OCI-LY7 (cell line): ENCODE results near the gene LRIG1.

Experiments used
- CTCF ChIP-seq: fragments of 200-600 bp; sonication (generic); conservative IDR thresholded peaks from 2 replicates; pipeline ENCODE4 v1.5.1; 2014; ENCODE audit warnings: mild to moderate bottlenecking, antibody characterized with exemption, low read length, moderate library complexity, mixed read lengths
- EZH2phosphoT487 ChIP-seq: fragments of 200-600 bp; sonication (generic); IDR thresholded peaks from 2 replicates; pipeline ENCODE4 v1.6.1; 2018; ENCODE audit warnings: low read depth, borderline replicate concordance, mild to moderate bottlenecking, mixed run types, antibody characterized with exemption, low read length, moderate library complexity, mixed read lengths

- no peak for TF ChIP-seq CTCF
- no peak for TF ChIP-seq EZH2phosphoT487
These were observed 139.5 kb downstream of the LRIG1 start for GRCh38 chr3:66361356-66361755.
